Thoracic aorta (tissue), 2 donors: ENCODE measurements around the gene RCBTB2. TPM values are rescaled to one million over a fixed set of nuclear protein-coding genes. Genes with fewer than 3 reads are reported as not detected.

Experiments
- ATAC-seq: fragments of 150-250 bp; one replicate; pipeline ENCODE4 v1.8.0; 2017; ENCODE audit warnings: low read depth; ENCODE audit not compliant: insufficient number of reproducible peaks, low FRiP score
- DNase-seq: peaks from one replicate; pipeline ENCODE4 v3.0.0-alpha.2; 2020; ENCODE audit warnings: low spot score
- H3K27ac ChIP-seq, 2 donors: fragments of 200-600 bp; sonication (generic); 1 replicate in 1 of 2; 2 replicates in 1 of 2; pipeline ENCODE4 v1.5.1; 2016; ENCODE audit warnings: mild to moderate bottlenecking in 2 of 2, moderate library complexity in 2 of 2
- H3K27me3 ChIP-seq: fragments of 200-600 bp; sonication (generic); replicated peaks from 2 replicates; pipeline ENCODE4 v1.6.0; 2016; ENCODE audit warnings: mild to moderate bottlenecking; ENCODE audit not compliant: insufficient read depth
- H3K36me3 ChIP-seq: fragments of 200-600 bp; sonication (generic); one replicate; pipeline ENCODE4 v1.5.1; 2016
- H3K4me1 ChIP-seq, 2 donors: fragments of 200-600 bp; sonication (generic); 1 replicate in 1 of 2; 2 replicates in 1 of 2; pipeline versions ENCODE4 v1.5.1 to v1.6.0; 2016; ENCODE audit warnings: low read depth in 2 of 2, mild to moderate bottlenecking in 1 of 2; ENCODE audit not compliant: control insufficient read depth in 1 of 2
- H3K4me3 ChIP-seq: fragments of 200-600 bp; sonication (generic); 2 replicates; pipeline ENCODE4 v1.5.1; 2016; ENCODE audit warnings: mild to moderate bottlenecking
- H3K9me3 ChIP-seq: fragments of 200-600 bp; sonication (generic); 2 replicates; pipeline ENCODE4 v1.5.1; 2016
- total RNA-seq, 2 donors: library from RNA; depleted of rRNA; stranded (reverse); fragments of >200 nt; gene quantifications; one replicate each; pipeline versions ENCODE4 v1.1.0 to v1.2.3, GENCODE V29; 2016
- TF ChIP-seq, protein P1 (sequence below): fragments of 200-600 bp; sonication (generic); IDR thresholded peaks from one replicate; pipeline ENCODE4 v1.5.1; 2019; ENCODE audit warnings: antibody characterized with exemption

RCBTB2 gene
- total RNA-seq, 2 donors from 2014 or later: 15.8 to 16.4 TPM

DNA sequence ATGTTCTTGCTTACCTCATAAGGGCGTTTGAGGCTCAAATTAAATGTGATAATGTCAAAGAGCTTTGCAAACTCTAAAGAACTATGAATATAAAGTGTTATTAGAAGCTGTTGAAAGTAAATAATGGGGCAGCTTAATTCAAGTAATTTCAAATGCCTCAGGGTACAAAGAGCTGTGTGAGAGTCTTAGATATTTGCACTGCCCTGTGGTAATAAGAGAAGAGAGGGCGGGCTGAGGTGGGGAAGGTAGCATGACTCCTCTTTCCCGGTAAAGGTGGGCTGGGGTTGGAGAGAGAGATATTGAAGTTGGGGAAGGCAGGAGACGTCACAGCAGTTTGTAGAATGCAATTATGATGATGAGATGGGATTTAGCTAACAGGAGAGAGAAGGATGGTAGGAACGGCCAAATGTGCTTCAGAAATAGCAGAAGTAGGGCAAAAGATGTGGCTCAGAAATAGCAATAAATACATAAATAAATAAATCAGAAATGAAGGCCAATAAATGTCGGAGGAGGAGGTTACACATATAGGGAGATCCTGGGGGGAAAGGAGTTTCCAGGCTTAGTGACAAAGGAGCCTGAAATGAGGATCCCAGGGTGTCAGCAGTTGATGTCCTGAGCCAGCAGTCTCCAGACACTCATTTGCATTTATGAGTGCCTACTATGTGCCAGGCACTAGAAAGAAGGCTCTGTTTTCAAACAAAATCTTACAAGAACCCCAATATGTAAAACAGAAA is 35.7 kb upstream of the RCBTB2 start:
- TF ChIP-seq, protein P1, sequence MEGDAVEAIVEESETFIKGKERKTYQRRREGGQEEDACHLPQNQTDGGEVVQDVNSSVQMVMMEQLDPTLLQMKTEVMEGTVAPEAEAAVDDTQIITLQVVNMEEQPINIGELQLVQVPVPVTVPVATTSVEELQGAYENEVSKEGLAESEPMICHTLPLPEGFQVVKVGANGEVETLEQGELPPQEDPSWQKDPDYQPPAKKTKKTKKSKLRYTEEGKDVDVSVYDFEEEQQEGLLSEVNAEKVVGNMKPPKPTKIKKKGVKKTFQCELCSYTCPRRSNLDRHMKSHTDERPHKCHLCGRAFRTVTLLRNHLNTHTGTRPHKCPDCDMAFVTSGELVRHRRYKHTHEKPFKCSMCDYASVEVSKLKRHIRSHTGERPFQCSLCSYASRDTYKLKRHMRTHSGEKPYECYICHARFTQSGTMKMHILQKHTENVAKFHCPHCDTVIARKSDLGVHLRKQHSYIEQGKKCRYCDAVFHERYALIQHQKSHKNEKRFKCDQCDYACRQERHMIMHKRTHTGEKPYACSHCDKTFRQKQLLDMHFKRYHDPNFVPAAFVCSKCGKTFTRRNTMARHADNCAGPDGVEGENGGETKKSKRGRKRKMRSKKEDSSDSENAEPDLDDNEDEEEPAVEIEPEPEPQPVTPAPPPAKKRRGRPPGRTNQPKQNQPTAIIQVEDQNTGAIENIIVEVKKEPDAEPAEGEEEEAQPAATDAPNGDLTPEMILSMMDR: no peak
- DNase-seq: no peak
- ATAC-seq: no peak
- peak overlapping the region; percentile 36 to 81 for H3K27ac ChIP-seq
- H3K4me1 ChIP-seq: peaks cover 19 to 51% of the 10 kb centered on the region in 2 donors
- H3K4me3 ChIP-seq: peak overlapping the region; percentile 30
- H3K27me3 ChIP-seq: no peaks in the 10 kb centered on the region
- no peaks in the 10 kb centered on the region for H3K9me3 ChIP-seq
- H3K36me3 ChIP-seq: no peaks in the 10 kb centered on the region

DNA sequence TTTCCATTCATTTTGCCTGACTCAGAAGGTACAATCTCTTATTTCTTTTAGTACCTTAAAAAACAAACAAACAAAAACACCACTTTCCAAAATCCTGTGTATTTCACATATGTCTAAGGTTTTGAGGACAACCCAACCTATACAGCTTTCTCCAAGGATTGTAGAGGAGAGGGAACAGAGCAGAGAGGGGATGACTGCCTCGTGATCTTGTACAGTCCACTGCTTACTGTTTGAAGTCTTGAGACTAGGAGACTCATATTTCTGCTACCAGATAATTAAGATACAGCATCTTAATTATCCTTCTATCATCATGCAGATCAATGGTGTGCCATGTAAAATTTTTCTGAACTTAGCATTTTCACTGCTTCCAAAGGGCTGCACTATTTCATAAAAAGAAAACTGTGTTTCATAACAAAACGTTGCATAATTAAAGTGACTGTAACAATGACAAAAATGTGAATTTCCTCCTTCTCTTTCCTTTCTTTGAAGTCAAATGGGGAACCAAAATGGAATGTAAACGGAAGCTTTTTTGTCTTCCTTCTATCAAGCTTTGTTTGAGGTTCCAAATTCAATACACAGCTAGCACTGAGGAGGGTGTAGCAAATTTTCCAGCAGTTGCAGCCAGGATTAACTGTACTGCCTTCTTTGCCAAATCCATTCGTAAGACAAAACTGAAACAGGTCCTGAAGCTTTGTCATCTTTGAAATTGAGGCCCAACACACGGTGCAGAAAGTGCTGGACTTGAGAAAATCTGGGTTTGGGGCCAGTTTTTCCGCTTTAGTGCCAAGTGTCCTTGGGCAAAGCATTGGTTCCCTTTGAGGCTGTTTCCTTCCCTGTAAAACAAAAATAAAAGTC is 34.9 kb upstream of the RCBTB2 start:
- DNase-seq (no peak), ATAC-seq (no peak)
- no peaks in the 10 kb centered on the region for H3K36me3 ChIP-seq
- H3K9me3 ChIP-seq: no peaks in the 10 kb centered on the region
- peaks cover 19 to 51% of the 10 kb centered on the region in 2 donors for H3K4me1 ChIP-seq
- TF ChIP-seq, protein P1: no peak
- peak overlapping the region; percentile 30 for H3K4me3 ChIP-seq
- H3K27me3 ChIP-seq: no peaks in the 10 kb centered on the region
- H3K27ac ChIP-seq: peak overlapping the region; percentile 36 to 81

DNA sequence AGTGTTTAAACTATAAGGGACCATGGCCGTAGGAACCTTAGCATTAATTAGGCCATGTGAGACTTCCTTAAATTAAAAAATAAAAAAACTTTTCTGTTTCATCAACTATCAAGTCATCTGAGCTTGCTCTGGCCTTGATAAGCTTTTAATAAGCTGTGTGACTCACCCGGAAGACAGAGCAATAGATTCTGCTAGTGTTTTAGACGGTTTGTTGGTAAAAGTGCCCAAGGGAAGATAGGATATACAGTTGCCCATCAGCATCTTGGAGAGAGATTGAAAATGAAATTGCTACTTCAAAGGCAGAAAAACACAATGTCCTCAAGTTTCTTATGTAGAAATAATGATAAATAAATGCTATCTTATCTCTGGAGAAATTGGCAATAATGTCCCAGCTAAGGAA is 31.2 kb upstream of the RCBTB2 start:
- no peak overlapping the region for H3K27ac ChIP-seq
- peaks cover 10 to 17% of the 10 kb centered on the region in 2 donors for H3K4me1 ChIP-seq
- TF ChIP-seq, protein P1: no peak
- H3K4me3 ChIP-seq: no peak overlapping the region
- H3K27me3 ChIP-seq: no peaks in the 10 kb centered on the region
- no peaks in the 10 kb centered on the region for H3K9me3 ChIP-seq
- H3K36me3 ChIP-seq: no peaks in the 10 kb centered on the region
- ATAC-seq (no peak), DNase-seq (no peak)

DNA sequence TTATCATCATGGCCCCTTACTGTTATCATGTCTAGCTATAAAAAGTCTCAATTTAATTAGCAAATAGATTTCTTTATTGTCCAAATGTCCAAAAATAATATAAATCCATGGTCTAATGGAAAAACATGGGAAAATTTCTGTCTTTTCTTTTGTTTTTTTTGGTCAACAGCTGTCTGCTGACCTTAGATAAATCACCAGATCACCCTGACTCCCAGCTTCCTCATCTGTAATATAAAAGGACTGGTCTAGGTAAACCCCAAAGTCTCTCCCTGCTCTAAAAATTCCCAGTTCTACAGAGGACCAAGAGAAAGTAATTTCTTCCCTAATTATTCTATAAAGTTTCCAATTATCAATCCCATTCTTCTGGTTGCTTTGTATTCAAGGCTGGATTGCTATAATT is 30.7 kb upstream of the RCBTB2 start:
- DNase-seq (no peak), ATAC-seq (no peak)
- Histone ChIP-seq H3K27me3 (no peaks in the 10 kb centered on the region), H3K27ac (no peak overlapping the region), H3K36me3 (no peaks in the 10 kb centered on the region), H3K4me1 (peaks cover 10 to 17% of the 10 kb centered on the region in 2 donors), H3K4me3 (no peak overlapping the region), H3K9me3 (no peaks in the 10 kb centered on the region)
- TF ChIP-seq, protein P1: no peak
